SKM-1 treated with dmso at 0.1 percent for 144 hours (cell line): ENCODE data around the gene GNPTG.
"Not testable (repeated sequence)": the region's sequence is repeated elsewhere in the genome, so short reads cannot be mapped to it uniquely, and the experiment has no call there.

Experiments
- DNase-seq: peaks from one replicate; lab custom pipeline; 2025; ENCODE audit not compliant: unreplicated experiment; lab: John Stamatoyannopoulos, UW

Gene GNPTG

GRCh38 chr16:1318268-1318545 is 33.5 kb upstream of the GNPTG start:
- no peak for DNase-seq

GRCh38 chr16:1319041-1319440 is 32.7 kb upstream of the GNPTG start:
- DNase-seq = no peak

- no peak for DNase-seq
These were observed 31.6 kb upstream of the GNPTG start for GRCh38 chr16:1320097-1320496.

- no peak for DNase-seq
These were observed 31.0 kb upstream of the GNPTG start for GRCh38 chr16:1320658-1321240.

DNA sequence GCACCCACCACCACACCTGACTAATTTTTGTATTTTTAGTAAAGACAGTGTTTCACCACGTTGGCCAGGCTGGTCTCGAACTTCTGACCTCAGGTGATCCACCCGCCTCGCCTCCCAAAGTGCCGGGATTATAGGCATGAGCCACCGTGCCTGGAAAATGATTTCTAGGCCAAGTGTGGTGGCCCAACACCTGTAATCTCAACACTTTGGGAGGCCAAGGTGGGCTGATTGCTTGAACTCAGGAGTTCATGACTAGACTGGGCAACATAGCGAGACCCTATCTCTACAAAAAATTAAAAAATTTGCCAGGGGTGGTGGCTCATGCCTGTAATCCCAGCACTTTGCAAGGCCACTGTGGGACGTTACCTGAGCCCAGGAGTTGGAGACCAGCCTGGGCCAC is 29.3 kb upstream of the GNPTG start:
- no peak for DNase-seq

- no peak for DNase-seq
These were observed 28.2 kb upstream of the GNPTG start for GRCh38 chr16:1323296-1324239.

DNA sequence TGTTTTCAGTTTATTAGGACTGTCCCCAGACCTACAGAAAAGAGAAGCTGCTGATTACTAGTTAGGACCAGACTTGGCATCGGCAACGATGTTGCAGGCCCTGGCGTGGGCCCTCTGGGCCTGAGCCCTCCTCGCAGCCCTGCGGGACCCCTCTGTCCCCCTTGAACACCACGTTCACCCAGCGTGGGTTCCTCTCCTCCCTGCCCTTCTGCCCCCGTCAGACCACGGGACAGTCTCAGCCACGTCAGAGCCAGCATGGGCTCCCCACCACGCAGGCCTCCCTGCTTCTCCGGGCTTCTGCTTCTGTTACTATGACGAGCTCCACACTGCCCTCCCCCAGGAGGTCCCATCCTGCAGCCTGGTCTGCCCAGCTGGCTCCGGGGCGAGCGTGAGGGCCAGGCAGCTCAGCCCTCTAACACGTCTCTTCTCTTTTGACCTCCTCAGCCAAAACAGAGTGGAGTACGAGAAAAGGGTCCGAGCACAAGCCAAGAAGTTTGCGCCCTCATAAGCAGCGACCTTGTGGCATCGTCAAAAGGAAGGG is 27.4 kb upstream of the GNPTG start:
- no peak for DNase-seq

DNA sequence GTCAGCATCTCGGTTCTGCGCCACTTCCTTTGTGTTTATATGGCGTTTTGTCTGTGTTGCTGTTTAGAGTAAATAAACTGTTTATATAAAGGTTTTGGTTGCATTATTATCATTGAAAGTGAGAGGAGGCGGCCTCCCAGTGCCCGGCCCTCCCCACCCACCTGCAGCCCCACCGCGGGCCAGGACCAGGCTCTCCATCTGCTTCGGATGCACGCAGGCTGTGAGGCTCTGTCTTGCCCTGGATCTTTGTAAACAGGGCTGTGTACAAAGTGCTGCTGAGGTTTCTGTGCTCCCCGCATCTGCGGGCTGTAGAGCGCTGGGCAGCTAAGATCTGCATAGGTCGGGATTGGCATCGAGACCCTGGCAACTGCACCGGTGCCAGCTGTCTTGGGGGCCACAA is 26.5 kb upstream of the GNPTG start:
- no peak for DNase-seq

- no peak for DNase-seq
These were observed 25.9 kb upstream of the GNPTG start for GRCh38 chr16:1325673-1326371.

DNA sequence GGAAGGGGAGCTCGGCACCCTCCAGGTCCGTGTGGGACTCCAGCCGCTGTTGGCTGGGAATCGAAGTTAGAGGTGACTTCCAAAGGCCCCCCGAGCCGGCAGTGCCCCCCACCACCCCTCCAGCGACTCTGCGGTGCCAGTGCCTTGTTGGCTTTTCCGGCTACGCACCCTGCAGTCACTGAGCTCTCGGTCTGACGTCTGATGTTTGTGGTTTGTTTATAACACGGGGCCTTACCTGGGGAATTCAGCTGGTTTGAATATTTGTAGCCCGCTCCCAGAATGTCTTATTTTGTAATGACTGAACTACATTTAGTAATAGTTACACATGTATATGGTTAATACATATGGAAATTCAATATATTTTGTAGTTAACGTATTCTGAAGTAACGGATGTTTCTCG is 25.3 kb upstream of the GNPTG start:
- DNase-seq = no peak

DNA sequence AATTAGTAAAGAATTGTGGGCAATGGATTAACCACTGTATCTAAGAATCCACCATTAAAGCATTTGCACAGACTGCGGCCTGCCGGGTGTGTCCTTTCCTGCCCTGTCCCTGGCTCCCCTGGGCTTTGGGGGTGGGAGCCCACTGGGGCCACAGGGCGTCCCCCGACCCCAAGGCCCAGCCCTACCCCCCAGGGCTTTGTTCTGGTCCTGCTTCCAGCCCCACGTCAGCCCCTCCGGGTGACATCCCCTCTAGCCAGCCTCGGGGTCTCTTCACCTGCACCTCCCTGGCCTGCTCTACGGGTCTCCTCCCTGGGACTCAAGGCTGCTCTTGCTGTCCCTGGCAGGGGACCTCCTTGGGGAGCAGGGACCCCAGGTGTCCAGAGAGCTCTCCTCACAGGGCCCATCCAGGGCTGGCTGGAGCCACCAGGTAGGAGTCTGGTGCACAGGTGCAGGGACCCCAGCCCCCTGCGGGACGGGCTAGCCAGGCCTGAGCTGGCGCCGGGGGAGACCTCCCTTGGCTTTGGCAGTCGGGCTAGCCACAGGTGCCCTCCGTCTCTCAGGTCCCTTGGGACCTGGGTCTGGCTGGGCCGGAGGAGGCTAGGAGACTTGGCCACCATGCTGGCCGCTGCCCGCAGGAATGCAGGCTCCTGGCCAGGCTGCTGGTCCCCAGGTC is 24.6 kb upstream of the GNPTG start:
- no peak for DNase-seq

- DNase-seq = no peak
These were observed 24.1 kb upstream of the GNPTG start for GRCh38 chr16:1327619-1327947.

DNA sequence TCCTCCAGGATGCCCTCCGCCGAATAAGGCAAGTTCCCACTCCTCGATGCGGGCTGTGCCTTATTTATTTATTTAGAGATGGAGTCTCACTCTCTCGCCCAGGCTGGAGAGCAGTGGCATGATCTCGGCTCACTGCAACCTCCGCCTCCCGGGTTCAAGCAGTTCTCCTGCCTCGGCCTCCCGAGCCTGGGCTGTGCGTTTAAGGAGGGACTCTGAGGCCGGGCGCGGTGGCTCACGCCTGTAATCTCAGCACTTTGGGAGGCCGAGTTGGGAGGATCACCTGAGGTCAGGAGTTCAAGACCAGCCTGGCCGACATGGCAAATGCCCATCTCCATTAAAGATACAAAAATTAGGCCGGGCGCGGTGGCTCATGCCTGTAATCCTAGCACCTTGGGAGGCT is 23.6 kb upstream of the GNPTG start:
- not testable (repeated sequence) for DNase-seq

DNA sequence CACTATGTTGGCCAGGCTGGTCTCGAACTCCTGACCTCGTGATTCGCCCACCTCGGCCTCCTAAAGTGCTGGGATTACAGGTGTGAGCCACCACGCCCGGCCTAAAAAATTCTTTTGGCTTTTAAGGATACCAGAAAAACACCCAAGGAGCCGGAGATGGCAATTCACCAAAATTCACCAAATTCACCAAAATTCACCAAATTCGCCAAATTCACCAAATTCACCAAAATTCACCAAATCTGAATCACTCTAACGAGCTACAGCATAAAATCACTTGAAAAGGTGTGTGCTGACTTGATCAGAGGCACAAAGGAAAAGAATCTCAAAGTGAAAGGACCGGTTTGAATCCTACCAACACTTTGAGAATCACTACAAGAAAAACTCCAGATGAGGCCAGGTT is 22.8 kb upstream of the GNPTG start:
- not testable (repeated sequence) for DNase-seq

DNA sequence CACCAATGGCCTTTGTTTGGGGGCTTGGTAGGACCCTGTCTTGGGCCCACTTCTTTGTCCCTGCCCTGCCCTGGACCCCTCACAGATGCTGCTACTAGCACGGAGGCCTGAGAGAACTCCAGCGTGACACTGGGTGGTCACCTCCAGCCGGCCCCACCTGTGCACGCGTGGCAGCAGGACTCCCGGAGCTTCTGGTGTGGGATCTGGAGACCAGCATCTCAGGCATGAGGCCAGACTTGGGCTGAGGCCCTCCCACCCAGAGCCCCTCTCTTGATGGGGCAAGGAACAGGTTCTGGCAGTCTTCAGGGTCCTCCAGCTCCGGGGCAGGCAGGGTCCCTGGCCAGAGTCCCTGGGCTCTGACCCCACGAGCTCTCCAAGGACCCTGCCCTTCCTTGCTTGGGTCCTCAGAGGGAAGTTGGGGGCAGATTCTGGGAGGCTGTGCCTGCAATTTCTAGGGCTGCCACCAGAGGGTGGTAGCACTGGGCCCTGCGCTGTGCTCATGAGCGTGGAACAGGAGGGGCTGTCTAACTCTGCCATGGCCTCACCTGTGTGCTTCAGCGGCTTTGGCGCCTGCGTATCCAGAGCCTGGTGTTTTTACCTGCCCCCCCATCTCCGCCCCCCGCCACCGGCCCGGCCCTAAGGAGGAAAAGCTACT is 21.3 kb upstream of the GNPTG start:
- DNase-seq = peak; percentile 11

- no peak for DNase-seq
These were observed 20.6 kb upstream of the GNPTG start for GRCh38 chr16:1330931-1331711.

DNA sequence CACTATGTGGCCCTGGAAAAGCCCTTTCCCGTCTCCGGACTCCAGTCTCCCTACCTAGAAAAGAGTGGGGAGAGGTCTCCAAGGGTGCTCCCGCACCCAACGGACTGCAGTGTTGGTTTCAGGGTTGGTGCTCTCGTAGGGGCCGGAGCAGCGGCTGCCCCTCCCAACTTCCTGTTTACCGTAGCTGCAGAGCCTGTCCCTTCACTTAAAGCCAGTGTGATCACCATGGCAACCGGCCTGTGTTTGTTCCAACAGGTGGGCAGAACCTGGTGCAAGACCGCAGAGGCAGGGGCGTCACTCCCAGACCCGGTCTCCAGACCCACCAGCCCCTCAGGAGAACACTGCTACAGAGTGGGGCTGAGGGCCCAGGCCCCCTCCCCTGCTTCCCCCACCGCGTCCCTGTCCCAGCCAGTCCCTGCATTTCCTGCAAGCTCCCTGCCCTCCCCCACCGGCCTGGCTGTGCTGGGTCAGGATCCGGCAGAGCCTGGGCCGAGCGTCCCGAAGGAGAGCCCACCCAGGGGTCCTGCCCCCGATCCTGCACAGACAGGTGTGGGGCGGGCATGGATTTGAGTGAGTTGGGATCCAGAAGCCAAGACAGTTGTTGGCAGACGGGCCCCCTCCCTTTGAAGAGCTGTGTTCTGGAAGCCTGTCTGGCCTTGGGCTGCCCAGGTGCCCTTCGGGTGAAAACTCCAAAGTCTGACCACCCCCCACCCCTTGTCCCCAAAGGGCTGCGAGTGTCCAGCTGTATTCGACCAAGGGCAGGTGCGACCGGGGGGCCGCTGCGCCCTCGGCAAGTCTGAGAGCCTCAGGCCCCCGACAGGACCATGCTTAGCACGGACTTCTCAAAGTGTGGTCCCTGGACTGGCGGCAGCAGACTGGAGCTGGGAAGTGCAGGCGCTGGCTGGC is 19.8 kb upstream of the GNPTG start:
- no peak for DNase-seq

- no peak for DNase-seq
These were observed 19.0 kb upstream of the GNPTG start for GRCh38 chr16:1332618-1333148.
